HG03442 (cell line): ENCODE measurements around the gene G3BP2.
A peak's percentile ranks its signal among the peaks of the same experiment; 100 is the strongest.
"Not testable (repeated sequence)": the region's sequence is repeated elsewhere in the genome, so short reads cannot be mapped to it uniquely, and the experiment has no call there.

ENCODE experiments used
- ATAC-seq: cut with Tn5 transposase; IDR thresholded peaks from one replicate; pipeline ENCODE4 v1.9.1; 2021; ENCODE audit warnings: mild to moderate bottlenecking, moderate library complexity; ENCODE audit not compliant: unreplicated experiment

The G3BP2 gene

GRCh38 chr4:75685546-75686189 lies 12.5 kb upstream of the G3BP2 start:
- no peak for ATAC-seq

GRCh38 chr4:75683482-75684155 lies 10.4 kb upstream of the G3BP2 start:
- no peak for ATAC-seq

- no peak for ATAC-seq
Observed at GRCh38 chr4:75679876-75680575, 6.8 kb upstream of the G3BP2 start.

- no peak for ATAC-seq
Observed at GRCh38 chr4:75678965-75679364, 5.8 kb upstream of the G3BP2 start.

- no peak for ATAC-seq
Observed at GRCh38 chr4:75678473-75678872, 5.3 kb upstream of the G3BP2 start.

GRCh38 chr4:75675004-75675531 lies 1.9 kb upstream of the G3BP2 start:
- ATAC-seq: no peak

- ATAC-seq: no peak
Observed at GRCh38 chr4:75673959-75674328, 733 bp upstream of the G3BP2 start.

GRCh38 chr4:75672461-75673026 lies 667 bp downstream of the G3BP2 start:
- peak; percentile 20 for ATAC-seq

GRCh38 chr4:75671802-75672421 lies 1.3 kb downstream of the G3BP2 start:
- ATAC-seq: no peak

GRCh38 chr4:75668596-75668995 lies 4.6 kb downstream of the G3BP2 start:
- no peak for ATAC-seq

GRCh38 chr4:75667636-75668035 lies 5.6 kb downstream of the G3BP2 start:
- not testable (repeated sequence) for ATAC-seq

- ATAC-seq: no peak
Observed at GRCh38 chr4:75666299-75666698, 6.9 kb downstream of the G3BP2 start.

GRCh38 chr4:75664604-75665003 lies 8.6 kb downstream of the G3BP2 start:
- not testable (repeated sequence) for ATAC-seq

GRCh38 chr4:75662626-75663025 lies 10.6 kb downstream of the G3BP2 start:
- ATAC-seq: no peak

- ATAC-seq: no peak
Observed at GRCh38 chr4:75660491-75660890, 12.7 kb downstream of the G3BP2 start.

GRCh38 chr4:75659512-75660031 lies 13.6 kb downstream of the G3BP2 start:
- ATAC-seq: no peak

- no peak for ATAC-seq
Observed at GRCh38 chr4:75658876-75659275, 14.3 kb downstream of the G3BP2 start.

GRCh38 chr4:75655562-75655961 lies 17.6 kb downstream of the G3BP2 start:
- peak; percentile 59 for ATAC-seq

GRCh38 chr4:75654905-75655304 lies 18.3 kb downstream of the G3BP2 start:
- ATAC-seq: no peak

- no peak for ATAC-seq
Observed at GRCh38 chr4:75653845-75654503, 19.2 kb downstream of the G3BP2 start.
